Endodermal cell (in vitro differentiated cells): ENCODE data around the gene BCCIP. TPM values are rescaled to one million over a fixed set of nuclear protein-coding genes. Genes with fewer than 3 reads are reported as not detected.

Experiments used
- DNase-seq: peaks from one replicate; pipeline ENCODE4 v3.0.0-alpha.2; 2017
- H3K27ac ChIP-seq: 2 replicates; pipeline ENCODE4 v1.5.1; 2013; ENCODE audit warnings: mild to moderate bottlenecking, low read depth, low read length, moderate library complexity
- H3K27me3 ChIP-seq: 2 replicates; pipeline ENCODE4 v1.6.1; 2013; ENCODE audit warnings: mild to moderate bottlenecking, low read length, moderate library complexity; ENCODE audit not compliant: insufficient read depth, control insufficient read depth, poor library complexity, severe bottlenecking
- H3K36me3 ChIP-seq: 2 replicates; pipeline ENCODE4 v1.7.0; 2013; ENCODE audit warnings: mild to moderate bottlenecking, low read length, moderate library complexity; ENCODE audit not compliant: control insufficient read depth, insufficient read depth
- H3K4me1 ChIP-seq: one replicate; pipeline ENCODE4 v1.7.0; 2013; ENCODE audit warnings: low read length; ENCODE audit not compliant: control insufficient read depth, insufficient read depth
- H3K4me3 ChIP-seq: 2 replicates; pipeline ENCODE4 v1.5.1; 2013; ENCODE audit warnings: mild to moderate bottlenecking, low read length, moderate library complexity
- H3K9ac ChIP-seq: 2 replicates; pipeline ENCODE4 v1.6.1; 2013; ENCODE audit warnings: mild to moderate bottlenecking, low read length, moderate library complexity; ENCODE audit not compliant: poor library complexity, severe bottlenecking; ENCODE audit errors: extremely low read depth
- H3K9me3 ChIP-seq: 2 replicates; pipeline ENCODE4 v1.6.1; 2013; ENCODE audit warnings: mild to moderate bottlenecking, low read length, moderate library complexity; ENCODE audit not compliant: control insufficient read depth
- H3K27ac Mint-ChIP-seq: 2 replicates; pipeline ENCODE4 v1.8.0; 2020; ENCODE audit warnings: mixed read lengths
- H3K27me3 Mint-ChIP-seq: 2 replicates; pipeline ENCODE4 v1.8.0; 2021; ENCODE audit warnings: mild to moderate bottlenecking, mixed read lengths; ENCODE audit not compliant: insufficient read depth
- H3K36me3 Mint-ChIP-seq: 2 replicates; pipeline ENCODE4 v1.8.0; 2020; ENCODE audit warnings: low read depth, mixed read lengths
- H3K4me1 Mint-ChIP-seq: 2 replicates; pipeline ENCODE4 v1.8.0; 2020; ENCODE audit warnings: mixed read lengths
- H3K4me3 Mint-ChIP-seq: 2 replicates; pipeline ENCODE4 v1.8.0; 2020; ENCODE audit warnings: mild to moderate bottlenecking, moderate library complexity, mixed read lengths
- H3K9me3 Mint-ChIP-seq: 2 replicates; pipeline ENCODE4 v1.8.0; 2020; ENCODE audit warnings: mild to moderate bottlenecking, mixed read lengths
- CTCF ChIP-seq: fragments of 200-600 bp; sonication (generic); conservative IDR thresholded peaks from 2 replicates; pipeline ENCODE4 v1.5.0; 2021; ENCODE audit warnings: antibody characterized with exemption, mild to moderate bottlenecking
- WGBS, 2 experiments: methylation state at CpG; one replicate each; pipeline versions ENCODE4 v1.1.5 to v1.1.7; 2013; ENCODE audit warnings: missing lambda C conversion rate in 2 of 2, mixed read lengths in 1 of 2; ENCODE audit not compliant: insufficient coverage in 1 of 2, insufficient read length in 1 of 2; 5-methylcytosine and 5-hydroxymethylcytosine counted together
- total RNA-seq, 2 donors: library from RNA; stranded (reverse); fragmentation: NEBNext Ultra II Directional in 1 of 2; extraction: Animal tissue kit (Norgen Biotek cat#: 25700) in 1 of 2; gene quantifications; 2 replicates in 1 of 2; 3 replicates in 1 of 2; pipeline ENCODE4 v1.2.1, GENCODE V29; 2021

BCCIP gene
- total RNA-seq, 2 donors from 2014 or later: 84.4 to 93.8 TPM

DNA sequence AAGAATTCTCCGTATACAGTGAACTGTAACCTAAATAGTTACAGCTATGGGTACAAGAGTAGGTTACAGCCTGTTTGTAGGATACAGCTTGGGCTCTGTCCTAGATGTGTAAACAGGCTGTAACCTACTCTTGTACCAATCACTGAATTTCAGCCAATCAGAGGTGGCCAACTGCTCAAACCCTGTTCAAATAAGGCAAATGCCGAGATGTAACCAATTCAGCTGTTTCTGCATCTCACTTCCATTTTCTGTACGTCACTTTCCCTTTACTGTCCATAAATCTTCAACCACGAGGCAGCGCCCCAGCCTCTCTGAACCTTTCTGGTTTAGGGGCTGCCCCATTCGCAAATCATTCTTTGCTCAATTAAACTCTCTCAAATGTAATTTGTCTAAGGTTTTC is 39.4 kb upstream of the BCCIP start:
- Histone ChIP-seq H3K9ac (no peak overlapping the region), H3K9me3 (peaks cover 8% of the 10 kb centered on the region), H3K4me1 (no peaks in the 10 kb centered on the region), H3K36me3 (peaks cover 4% of the 10 kb centered on the region), H3K27me3 (no peaks in the 10 kb centered on the region), H3K4me3 (no peak overlapping the region), H3K27ac (no peak overlapping the region)
- TF ChIP-seq CTCF: no peak
- peaks cover 6% of the 10 kb centered on the region for H3K9me3 Mint-ChIP-seq
- H3K27ac Mint-ChIP-seq: no peak overlapping the region
- DNase-seq: no peak
- H3K4me1 Mint-ChIP-seq: peaks cover 12% of the 10 kb centered on the region
- 90 to 100% methylated on average over 2 to 6 of the region's 6 CpGs for WGBS, 2 experiments
- H3K27me3 Mint-ChIP-seq: peaks cover 3% of the 10 kb centered on the region
- H3K36me3 Mint-ChIP-seq: no peaks in the 10 kb centered on the region
- H3K4me3 Mint-ChIP-seq: no peak overlapping the region

- no peak for DNase-seq
- no peak overlapping the region for H3K4me3 Mint-ChIP-seq
- Histone ChIP-seq H3K4me1 (no peaks in the 10 kb centered on the region), H3K27ac (no peak overlapping the region), H3K9me3 (no peaks in the 10 kb centered on the region), H3K9ac (no peak overlapping the region), H3K4me3 (no peak overlapping the region), H3K36me3 (peaks cover 4% of the 10 kb centered on the region), H3K27me3 (no peaks in the 10 kb centered on the region)
- 75% methylated on average over 4 to 9 of the region's 9 CpGs for WGBS, 2 experiments
- no peaks in the 10 kb centered on the region for H3K36me3 Mint-ChIP-seq
- H3K4me1 Mint-ChIP-seq: peaks cover 12% of the 10 kb centered on the region
- no peaks in the 10 kb centered on the region for H3K27me3 Mint-ChIP-seq
- no peak for TF ChIP-seq CTCF
- no peaks in the 10 kb centered on the region for H3K9me3 Mint-ChIP-seq
- H3K27ac Mint-ChIP-seq: no peak overlapping the region
Measured at GRCh38 chr10:125785791-125786190, 37.6 kb upstream of the BCCIP start.

- peaks cover 12% of the 10 kb centered on the region for H3K4me1 Mint-ChIP-seq
- no peak for TF ChIP-seq CTCF
- H3K36me3 ChIP-seq: peaks cover 19% of the 10 kb centered on the region
- WGBS, 2 experiments: 88 to 98% methylated on average over 14 to 16 of the region's 17 CpGs
- H3K36me3 Mint-ChIP-seq: peaks cover 16% of the 10 kb centered on the region
- no peak overlapping the region for H3K27ac ChIP-seq
- no peak overlapping the region for H3K9ac ChIP-seq
- no peaks in the 10 kb centered on the region for H3K27me3 Mint-ChIP-seq
- H3K9me3 Mint-ChIP-seq: no peaks in the 10 kb centered on the region
- peak; percentile 68 for DNase-seq
- H3K27ac Mint-ChIP-seq: peak overlapping the region; percentile 58
- H3K4me1 ChIP-seq: no peaks in the 10 kb centered on the region
- no peak overlapping the region for H3K4me3 ChIP-seq
- H3K27me3 ChIP-seq: no peaks in the 10 kb centered on the region
- H3K9me3 ChIP-seq: no peaks in the 10 kb centered on the region
- H3K4me3 Mint-ChIP-seq: no peak overlapping the region
Measured at GRCh38 chr10:125788156-125789034, 35.0 kb upstream of the BCCIP start.
